ENCODE results near the gene ME3.

Gene ME3

DNA sequence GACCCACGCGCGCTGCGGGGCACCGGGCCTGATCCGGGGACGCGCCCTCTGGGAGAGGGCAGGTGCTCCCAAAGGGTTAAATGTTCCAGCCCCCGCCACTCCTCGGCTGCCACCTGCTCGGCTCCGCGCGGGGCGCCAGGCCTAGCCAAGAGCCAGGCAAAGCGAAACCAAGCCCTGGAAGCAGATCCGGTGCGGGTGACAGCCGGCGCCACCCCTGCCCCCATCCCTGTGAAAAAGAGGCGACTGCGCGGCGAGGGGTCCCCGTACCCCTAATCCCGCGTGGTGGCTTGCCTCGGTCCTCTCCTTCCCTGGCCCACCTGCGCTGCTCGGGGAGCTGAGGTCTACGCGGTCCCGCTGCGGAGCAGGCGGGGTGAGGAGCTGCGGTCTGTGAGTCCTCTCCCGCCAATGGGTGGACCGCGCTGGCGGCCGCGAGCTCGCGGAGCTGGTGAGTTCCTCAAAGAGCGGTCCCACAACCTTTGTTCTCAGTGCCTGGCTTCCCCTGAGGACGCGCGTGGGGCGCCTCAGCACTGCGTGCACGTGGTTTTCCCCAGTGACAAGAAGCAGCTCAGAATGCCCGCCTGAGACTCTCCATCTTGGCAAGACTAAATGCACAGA, at the start of gene ME3:
Gene ME3 (minus strand): TSS at position 610 of the 615 bp plus-strand sequence.
- peak; percentile 6 for DNase-seq

DNA sequence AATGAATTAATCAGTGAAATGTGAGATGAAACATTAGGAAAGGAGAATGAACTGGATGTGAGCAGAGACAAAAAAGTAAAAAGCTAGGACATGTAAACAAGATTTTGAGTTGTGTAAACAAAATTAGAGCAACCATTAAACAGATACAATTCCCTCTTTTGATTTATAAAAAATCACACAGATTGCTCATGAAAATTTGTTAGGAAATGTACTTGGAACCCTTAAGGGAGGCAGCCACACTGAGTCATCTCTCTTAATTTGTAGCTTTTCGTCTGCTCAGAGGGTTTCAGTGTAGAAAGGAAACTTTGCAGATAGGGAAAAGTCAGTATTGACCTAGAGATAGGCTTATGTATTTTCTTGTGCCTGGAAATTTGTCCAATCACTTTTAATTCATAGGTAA, 49.6 kb upstream of the ME3 start:
- no peak for DNase-seq

DNA sequence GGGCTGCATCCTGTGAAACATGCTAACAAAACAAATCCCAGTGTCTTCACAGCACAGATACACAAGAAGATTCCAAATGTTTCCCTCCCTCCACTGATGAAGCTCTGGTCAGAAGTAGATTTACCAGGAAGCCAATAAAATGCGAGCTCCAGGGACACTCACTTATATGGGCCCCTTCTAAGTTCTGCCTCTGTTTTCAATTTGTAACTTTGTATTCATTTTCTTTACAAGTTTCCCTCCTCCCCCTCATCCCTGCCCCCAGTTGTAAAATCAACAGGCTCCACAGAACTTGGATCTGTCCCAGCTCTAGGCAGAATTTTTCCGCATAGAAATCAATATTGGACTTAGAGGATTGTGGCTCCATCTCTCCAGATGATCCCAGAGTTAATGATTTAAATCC, 48.1 kb upstream of the ME3 start:
- DNase-seq = no peak

DNA sequence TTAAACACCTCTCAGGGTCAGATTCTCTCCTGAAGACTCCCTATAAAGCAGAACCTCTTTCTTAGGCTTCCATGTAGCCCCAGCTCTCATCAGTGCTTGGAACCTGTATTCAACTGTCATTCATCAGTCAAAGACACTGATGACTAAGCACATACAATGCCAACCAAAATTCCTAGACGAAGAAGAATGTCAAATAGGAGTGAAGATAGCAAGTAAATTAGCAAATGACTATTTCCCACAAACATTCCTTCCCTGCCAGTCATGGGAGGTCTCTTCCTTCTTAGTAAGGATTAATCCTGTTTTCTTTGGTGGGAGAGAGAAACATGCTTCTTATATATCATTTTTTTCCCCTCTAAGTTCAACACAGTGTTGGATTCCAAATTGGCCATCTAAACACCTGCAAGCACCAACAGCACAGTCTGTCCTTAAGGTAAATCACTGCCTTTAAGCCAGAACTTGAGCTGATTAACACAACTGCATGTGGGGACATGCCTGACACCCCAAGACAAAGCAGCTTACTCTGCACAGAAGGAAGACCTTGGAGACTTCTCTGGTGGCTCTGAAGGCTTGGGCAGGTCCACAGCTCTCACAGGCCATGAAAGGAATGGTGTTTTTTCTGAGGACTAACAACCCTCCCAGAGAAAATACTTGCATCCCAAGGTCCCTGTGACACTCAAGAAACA, 47.5 kb upstream of the ME3 start:
- DNase-seq = no peak

DNA sequence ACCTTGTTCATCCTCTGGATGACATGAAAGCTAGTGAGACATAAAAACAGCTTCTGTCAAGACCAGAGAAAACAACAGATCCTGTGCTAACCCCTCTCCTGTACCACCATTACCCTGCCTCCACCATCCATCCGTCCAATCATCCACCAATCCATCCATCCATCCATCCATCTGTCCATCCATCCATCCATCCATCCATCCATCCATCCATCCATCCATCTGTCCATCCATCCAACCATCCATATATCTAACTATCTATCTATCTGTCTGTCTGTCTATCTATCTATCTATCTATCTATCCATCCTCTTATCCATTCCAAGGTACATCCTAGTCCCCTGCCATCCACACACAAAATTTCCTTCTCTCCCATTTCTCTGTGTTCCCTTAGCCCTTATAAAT, 46.6 kb upstream of the ME3 start:
- no peak for DNase-seq

DNA sequence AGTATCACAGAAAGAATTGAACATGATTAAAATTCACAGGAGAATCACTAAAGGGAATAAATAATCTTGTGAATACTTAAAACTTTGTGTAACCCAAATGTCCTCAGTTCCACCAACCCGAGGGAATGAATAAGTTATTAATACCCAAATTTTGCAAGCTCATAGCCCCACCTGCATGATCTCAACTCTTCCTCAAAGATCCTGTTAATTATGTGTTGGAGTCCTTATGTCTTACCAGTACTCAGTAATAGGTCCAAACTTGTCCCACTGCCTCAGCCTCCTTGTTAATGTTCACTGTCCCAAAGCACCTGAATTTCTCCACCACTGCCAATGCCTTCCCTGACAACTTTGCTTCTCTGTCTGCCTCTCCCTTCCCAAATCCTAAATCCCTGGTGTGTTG, 46.1 kb upstream of the ME3 start:
- no peak for DNase-seq

DNA sequence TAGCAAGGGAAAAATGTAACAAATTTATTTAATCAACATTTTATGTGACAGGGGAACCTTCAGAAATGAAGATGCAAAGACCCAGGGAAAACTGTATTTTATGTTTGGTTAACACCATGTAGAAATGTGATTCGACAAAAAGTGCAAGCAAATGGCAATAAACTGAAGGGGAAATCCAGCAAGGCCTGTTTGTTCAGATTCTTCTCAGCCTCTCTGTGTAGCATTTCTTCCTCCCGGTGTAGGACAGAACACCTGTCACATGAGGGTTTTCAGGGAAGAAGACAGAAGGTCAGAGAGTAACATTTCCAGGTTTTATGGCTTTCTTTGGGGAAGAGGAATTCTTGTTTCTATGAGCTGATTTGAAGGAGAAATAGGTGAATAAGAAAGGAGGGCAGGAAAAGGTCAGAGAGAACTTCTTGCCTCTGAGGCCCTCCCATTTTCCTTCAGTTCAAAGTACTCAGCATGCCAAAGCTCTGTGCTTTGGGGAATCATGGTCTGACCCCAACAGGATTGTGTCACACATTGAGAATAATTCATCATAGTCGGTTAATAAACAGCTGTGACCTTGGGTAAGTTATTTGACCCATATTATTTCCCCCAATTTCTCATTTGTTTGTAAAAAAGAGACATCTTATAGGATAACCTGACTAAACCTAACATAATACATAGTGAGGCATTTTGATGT, 45.5 kb upstream of the ME3 start:
- DNase-seq = no peak

DNA sequence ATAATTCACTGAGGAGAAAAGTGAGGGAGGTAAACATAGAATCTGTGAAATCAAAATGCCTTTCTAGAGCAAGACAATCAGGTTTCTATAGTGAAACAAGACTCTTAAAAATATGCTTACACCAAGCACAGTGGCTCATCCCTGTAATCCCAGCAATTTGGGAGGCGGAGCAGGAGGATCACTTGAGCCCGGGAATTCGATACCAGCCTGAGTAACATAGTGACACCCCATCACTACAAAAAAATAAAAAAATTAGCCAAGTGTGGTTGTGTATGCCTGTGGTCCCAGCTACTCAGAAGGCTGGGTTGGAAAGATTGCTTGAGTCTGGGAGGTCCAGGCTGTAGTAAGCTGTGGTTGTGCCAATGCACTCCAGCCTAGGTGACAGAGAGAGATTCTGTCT, 43.2 kb upstream of the ME3 start:
- DNase-seq = no peak

DNA sequence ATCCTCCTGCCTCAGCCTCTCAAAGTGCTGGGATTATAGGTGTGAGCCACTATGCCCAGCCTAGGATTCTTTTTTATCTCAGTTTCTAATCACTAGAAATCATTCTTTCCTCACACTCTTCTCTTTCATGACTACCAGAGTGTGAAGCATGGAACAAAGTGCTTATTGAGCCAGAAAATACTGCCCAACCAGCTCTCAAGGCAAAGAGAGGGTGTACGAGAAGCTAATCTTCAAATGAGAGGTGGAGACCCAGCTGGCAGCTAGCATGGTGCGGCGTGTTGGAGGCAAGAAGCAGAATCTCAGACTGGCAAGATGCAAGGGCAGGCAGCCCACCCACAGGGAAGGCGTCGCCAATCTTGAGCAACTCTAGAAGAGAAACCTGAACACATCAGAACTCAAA, 41.1 kb upstream of the ME3 start:
- DNase-seq = no peak

DNA sequence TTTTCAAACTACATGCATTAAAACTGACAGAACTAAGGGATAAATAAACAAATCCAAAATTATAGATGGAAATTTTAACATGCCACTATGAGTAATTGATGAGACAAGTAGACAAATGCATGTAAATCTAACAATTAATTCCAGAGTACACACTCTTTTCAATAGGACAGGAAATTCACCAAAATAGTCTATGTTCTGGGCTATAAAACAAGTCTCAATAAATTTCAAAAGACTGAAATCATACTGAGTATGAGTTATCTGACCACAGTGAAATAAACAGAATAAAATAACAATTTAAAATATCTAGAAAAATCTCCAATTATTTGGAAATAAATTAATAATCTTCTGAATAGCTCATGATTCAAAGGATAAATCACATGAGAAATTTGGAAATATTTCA, 38.5 kb upstream of the ME3 start:
- no peak for DNase-seq

DNA sequence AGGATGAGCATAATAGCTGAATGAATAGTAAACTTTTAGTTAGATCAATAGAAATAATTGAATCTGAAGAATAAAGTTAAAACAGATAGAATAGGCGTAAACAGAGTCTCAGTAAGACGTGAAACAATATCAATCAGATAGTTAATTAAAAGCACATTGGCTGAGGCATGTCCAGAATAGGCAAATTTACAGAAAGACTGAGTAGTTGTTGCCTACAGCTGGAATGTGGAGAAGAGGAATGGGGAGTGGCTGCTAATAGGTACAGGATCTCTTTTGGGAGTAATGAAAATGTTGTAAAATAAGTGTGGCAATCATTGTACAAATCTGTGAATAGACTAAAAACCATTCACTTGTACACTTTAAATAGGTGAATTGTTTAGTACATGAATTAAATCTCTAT, 36.3 kb upstream of the ME3 start:
- DNase-seq = no peak

DNA sequence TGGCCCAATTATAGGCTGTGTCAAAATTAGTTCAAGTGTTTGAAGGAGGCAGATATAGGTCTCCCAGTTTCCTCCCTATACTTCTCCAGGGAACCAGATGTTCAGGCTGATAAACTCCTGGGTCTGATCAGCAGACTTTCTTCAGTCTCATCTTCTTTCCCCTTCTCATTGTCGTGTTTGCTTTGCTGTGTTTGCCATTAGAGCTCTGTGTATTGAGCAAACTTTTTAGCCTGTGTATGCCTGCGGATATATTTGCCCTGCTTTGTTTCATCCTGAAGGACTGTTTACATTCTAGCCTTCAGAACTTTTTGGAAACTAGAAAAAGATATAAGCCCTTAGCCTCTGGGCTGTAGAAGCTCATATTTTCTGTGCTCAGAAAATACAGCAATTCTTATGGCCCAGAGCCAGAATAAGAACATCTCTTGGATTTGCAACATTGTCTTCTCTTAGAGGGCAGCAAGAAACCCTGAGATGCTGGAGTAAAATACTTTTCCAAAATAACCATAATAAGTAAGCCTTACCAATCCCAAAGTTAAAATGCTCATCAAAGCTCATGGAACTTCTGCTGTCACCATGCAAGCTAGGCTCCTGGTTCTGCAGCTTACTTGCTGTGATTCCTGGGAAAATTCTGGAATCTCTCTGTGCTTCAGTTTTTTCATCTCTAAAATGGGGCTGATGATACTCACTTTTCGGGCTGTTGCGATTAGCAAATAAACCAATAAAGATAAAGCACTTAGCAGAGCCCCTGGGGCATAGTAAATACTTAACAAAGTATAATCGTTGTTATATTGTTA, 34.1 kb upstream of the ME3 start:
- no peak for DNase-seq

DNA sequence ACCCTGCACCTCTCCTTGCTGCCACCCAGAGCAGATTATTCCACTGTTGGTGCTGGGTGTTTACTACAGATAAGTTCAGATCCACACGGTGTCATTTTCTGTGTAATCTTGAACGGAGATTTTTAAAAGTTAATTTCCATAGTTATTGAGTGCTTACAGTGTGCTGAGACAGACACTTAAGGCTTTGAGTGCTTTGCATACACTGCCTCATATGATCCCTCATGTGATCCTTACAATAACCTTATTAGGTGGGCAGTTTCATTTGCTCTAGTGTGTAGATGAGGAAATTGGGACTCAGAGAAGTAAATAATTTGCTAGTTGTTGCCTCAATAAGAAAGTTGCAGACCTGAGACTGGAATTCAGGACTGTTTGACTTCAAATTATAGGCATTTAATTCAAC, 32.3 kb upstream of the ME3 start:
- DNase-seq = no peak

DNA sequence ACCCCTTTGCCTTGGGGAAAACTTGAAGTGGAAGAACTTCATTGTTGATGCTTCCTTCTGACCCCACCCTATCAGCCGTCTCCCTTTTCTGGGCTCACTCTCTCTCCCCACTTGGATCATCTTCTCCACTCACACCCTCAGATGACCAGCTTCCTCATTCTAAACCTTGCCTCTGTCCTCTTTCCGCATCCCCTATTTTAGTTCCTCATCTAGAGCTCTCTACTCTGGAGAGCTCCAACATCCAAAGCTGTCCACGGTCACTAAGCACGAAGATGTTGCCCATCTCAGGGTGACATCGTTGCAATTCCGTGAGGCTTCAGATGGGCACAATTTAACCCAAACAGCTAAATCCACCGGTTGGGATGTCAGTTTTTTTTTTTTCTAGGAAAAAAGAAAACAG, 31.6 kb upstream of the ME3 start:
- no peak for DNase-seq

DNA sequence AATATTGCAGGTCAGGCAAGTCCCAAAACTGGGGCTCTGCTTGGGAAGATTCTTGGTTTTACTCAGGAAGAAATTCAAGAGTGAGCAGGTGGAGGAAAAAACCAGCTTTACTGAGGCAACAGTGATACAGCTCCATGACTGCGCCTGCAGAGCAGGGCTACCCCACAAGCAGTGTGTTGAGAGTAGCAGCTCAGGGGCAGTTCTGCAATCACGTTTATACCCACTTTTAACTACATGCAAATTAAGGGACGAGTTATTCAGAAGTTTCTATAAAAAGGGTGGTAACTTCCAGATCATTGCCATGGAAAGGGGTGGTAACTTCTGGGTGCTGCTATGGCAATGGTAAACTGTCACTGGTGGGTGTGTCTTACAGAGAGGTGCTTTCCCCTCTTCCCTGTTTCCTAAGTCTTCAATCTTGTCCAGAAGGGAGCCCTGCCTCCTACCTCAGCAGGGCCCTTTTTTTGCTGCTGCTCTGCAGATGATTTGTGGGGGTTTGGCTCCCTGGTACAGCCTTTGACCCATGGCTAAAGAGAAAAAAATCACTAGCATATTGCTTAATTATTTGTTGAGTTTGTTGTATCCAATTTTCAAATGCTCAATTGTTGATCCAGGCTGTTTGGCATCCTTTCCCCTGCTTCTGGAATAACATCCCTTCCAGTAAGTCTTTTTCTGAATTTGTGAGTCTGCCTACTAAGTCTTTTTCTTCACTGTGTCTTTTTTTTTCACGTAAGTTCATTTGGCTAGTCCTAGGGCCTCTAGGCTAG, 30.0 kb upstream of the ME3 start:
- DNase-seq = no peak

DNA sequence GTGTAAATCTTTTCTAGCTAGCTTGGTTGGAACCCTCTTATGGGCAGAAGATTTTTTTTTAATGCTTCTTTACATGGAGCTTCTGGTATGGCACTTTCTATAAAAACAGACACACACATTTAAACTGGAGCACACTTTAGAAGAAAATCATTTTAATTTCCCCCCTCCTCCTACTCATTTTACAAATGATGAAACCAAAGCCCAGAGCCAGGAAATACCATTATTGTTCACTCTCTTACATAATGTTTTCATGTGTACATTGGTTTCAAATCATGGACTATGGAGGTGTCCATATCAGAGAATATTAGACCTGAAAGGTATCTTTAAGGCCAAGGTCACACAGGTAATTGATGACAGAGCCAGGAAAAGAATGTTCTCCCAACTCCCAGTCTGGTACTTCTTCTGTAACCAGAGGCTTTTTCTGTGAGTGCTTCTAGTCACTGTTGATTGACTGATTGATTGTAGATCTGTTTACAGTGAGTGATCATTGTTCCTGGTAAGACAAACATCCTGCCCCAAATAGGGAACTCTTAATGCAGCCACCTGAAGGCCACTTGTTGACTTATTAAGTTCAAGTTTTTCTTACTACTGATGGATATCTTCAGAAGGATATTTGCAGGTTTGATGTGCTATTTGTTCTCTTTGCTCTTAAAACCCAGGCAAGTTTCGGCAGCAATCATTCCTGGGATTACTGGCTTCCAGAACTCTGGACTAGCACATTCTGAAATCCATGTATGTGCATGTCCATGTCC, 26.8 kb upstream of the ME3 start:
- no peak for DNase-seq

DNA sequence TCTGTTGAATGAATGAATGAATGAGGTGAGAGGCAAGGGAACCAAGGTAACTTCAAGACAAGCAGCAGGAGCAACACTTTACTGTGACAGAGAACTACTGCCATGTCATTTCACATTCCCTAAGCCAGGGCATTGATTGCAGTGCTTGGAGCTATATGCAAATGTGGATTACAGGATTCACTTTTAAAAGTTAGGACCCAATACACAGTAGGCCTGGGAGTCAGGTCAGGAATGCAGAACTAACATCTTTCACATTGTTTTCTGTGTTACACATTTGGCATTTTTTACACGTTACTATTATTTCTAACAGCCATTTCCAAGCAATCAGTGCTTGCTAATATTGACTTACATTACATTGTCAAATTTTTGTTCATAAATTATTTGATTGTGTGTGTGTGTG, 26.2 kb upstream of the ME3 start:
- no peak for DNase-seq

DNA sequence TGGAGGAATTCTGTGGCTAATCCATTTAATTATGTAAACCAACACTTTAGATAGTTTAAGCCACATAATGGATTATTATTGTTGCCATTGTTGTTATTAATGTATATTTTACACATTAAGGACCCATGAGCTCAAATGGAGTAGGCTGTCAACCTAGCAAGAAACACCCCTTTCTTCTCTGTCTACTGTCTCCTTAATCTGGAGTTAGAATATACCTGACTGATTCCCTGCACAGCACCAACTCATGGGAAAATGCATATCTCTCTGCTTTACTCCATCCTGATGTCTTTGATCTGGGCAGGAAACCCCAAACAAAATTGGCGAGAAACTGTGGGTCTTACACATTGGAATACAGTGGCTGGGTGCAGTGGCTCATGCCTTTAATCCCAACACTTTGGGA, 24.0 kb upstream of the ME3 start:
- no peak for DNase-seq

DNA sequence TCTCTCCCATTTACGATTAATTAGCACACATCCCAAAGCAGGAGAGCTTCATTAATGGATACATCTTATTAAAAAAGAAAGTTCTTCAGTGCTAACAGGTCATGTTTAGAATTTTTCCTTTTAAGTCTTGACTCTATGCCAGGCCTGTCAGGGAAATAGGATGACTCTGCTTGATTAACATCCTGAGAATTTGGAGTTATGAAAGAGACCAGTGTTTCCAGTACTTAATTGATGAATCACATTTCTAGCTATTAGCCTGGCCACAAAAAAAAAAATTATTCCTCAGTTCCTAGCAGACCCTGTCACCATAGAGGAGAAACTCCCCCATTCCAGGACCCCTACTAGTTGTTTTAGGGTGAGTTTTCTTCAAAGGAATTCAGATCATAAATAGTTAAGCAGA, 23.6 kb upstream of the ME3 start:
- DNase-seq = no peak

DNA sequence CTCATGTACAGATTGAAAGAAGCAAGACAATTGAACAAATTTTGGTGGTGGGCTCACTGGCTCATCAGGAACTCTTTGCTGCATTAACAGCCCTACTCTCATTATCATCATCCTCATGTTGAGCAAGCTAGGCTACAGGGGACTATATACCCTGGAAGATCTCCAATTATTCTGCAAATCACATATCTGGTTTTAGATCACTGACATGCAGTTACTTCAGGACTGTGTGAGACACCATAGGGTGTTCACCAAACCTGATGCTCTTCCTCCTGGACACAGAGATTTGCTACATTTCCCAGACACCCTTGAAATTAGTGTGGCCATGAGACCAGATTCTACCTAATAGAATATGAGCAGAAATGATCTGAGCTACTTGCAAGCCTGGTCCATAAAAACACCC, 23.0 kb upstream of the ME3 start:
- no peak for DNase-seq

DNA sequence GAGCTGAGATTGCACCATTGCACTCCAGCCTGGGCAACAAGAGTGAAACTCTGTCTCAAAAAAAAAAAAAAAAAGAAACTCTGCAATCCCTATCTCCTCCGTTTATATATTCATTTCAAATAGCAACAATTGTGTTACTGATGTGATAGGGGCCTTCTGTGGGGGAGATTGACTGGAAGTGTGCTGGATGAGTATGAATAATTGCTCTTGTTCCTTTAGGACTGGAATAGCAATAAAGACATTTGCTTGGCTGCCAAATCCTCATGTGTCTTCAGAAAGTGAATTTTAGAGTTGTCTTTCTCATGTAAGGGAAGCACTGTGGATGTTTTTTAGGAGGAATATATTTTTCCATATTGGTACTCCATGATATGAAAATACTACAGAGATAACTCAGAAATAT, 21.1 kb upstream of the ME3 start:
- DNase-seq = no peak

DNA sequence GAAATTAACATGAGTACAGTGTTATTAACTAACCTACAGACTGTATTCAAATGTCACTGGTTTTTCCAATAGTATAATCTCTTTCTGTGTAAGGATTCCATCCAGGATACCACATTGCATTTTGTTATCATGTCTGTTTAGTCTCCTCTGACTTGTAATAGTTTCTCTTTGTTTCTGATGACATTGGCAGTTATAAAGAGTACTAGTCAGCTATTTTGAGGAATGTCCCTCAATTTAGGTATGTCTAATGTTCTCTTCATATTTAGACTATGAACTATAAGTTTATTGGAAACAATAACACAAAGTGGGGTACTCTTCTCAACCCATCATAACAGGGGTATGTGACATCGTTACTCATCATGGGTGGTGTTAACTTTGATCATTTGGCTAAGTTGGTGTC, 20.3 kb upstream of the ME3 start:
- no peak for DNase-seq

Data from activated gamma-delta T cell treated with Interleukin-2 at 50 U/mL for 16 hours (primary cell).